Measurements from ENCODE around the gene CFAP53.
A peak's percentile ranks its signal among the peaks of the same experiment; 100 is the strongest.

The CFAP53 gene

GRCh38 chr18:50287441-50288347, 21.4 kb upstream of the CFAP53 start, which contains the start of gene CXXC1:
CXXC1 (minus strand) TSS chr18:50287692; CDS start chr18:50287589, 103 bp downstream.
- peak; percentile 98 for DNase-seq

- no peak for DNase-seq
These were observed 20.7 kb upstream of the CFAP53 start for GRCh38 chr18:50287028-50287440.

- peak; percentile 48 for DNase-seq
These were observed 20.2 kb upstream of the CFAP53 start for GRCh38 chr18:50286391-50287027.

DNA sequence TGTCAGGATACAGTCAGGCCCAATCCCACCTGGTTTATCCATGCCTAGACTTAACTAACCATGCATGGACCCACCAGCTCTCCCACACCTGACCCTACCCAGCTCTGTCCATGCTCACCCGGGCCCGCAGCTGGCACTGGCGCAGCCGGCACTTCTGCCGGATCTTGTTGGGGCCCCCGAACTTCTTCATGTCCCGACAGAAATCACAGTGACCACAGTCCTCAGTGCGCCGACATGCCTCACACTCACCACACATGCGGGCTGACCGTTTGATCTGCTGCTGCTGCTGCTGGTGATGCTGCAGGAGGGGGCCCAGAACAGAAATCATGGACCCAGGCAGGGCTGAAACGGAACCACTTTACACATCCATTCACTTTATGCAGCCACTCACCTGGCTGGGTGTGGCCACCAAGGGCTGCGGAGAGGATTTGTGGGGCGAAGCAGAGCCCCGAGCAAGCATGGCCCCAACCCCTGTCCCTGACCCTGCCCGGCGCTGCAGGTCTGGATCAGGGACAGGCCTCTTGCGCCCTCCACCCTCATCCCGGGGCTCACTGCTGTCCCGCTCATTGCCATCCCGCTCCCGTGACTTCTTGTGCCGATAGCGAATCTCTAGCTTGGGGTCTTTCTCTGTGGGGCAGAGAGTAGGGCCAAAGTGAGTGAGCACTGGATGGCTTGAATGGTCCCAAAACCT, 19.5 kb upstream of the CFAP53 start:
- DNase-seq: no peak

DNA sequence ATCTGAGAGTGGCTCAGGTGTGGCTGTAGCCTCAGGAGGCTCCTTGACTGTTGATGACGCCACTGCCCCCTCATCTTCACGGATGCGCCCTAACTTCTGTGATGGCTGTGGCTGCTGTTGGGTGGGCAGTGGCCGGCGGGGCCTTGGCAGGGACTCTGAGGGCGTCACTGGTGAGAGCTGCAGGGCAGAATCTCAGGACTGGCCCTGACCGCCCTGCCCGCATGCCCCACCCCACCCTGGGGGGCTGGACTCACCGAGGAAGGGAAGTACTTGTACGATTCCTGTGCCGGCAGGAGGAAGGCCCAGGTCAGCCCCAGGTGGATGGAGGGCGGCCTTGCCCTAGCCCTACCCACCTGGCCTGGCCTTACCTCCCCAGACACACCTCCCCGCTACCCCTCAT, 18.8 kb upstream of the CFAP53 start:
- DNase-seq: no peak

GRCh38 chr18:50284255-50284885, 18.1 kb upstream of the CFAP53 start:
- no peak for DNase-seq

DNA sequence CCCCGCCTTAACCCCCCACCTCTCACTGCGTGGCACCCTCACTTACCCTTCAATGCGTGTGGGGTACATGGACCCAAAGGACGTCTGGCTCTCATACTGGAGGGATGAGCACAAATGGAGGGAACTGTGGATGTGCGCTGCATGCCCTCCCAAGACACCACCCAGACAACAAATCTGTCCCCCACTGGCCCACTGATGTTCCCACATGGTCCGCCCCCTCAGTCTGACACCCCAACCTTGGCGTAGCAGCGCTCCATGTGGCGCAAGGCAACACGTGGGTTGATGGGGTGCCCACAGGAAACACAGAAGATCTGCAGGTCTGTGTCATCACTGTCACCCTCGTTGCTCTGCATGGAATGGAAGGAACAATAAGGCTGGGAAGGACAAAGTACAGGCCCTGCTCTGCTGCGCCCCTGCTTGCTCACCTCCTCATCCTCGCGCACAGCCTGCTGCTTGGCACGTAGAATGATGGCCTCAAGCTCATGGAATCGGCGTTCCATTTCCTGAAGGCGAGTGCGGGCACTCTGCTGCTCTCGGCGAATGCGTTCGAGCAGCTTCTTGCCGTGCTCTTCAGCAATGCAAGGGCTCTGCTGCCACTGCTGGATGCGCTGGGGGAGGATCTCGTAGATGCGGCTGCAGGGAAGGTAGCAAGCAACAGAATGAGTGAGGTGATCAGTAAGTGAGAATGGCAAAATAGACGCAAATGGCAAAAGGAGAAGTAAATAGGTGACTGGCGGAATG, 17.3 kb upstream of the CFAP53 start:
- DNase-seq: no peak

DNA sequence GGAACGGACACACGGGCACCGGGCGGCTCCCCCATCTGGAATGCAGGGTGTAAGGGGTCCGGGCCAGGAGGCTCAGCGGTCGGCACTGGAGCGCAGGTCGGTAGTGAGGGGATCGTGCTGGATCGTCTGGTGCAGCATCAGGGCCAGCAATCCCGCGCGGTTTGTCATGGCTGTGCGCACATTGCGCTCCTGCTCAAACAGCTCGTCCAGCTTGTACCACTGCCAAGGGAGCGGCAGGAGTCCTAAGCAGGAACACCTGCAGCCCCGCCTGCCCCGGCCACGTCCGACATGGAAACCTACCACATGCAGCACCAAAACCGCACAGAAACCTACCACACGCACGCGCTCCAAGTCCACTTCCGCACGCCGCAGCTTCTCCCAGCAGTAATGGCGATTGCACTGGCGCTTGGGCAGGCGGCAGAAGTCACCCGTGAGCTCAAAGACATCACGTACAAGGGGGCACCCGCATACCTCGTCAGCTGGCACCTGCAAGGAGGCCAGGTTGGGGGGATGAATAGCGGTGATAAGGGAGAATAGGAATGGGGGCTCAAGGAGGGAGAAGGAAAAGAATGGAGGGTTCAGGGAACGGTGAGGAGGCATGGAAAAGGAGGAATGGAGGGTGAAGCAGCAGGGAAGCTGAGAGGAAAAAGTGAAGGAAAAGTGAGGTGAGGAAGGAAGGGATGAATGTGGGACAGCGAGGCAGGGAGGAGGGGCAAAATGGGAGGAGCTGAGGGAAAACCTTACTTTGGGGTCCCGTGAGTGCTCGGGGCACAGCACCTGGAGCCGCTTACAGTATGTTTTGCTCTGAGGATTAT, 16.4 kb upstream of the CFAP53 start:
- no peak for DNase-seq

DNA sequence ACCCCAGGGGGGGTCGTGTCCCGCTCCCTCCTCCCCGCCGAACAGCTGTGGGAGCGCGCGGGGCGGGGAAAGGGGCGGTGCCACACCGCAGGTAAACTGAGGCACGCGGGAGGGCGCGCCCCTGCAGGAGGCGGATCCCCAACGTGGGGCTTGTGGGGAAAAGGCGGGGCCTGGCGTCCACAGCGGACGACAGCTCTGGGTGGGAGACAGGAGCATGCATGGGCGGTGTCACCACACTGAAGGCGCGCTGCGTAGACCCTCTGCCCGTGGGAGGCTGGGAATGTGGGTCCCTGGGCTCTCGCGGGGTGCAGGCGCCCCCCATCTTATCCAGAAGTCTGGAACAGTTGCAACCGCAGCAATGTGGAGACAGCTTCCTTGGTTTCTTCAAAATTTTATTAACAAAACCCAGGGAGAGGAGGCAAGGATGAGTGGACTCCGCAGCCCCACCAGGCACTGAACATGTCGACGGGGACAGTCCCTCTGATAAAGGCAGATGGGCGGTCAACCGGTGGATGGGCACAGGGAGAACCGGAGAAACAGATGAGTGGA, 15.8 kb upstream of the CFAP53 start:
- no peak for DNase-seq

DNA sequence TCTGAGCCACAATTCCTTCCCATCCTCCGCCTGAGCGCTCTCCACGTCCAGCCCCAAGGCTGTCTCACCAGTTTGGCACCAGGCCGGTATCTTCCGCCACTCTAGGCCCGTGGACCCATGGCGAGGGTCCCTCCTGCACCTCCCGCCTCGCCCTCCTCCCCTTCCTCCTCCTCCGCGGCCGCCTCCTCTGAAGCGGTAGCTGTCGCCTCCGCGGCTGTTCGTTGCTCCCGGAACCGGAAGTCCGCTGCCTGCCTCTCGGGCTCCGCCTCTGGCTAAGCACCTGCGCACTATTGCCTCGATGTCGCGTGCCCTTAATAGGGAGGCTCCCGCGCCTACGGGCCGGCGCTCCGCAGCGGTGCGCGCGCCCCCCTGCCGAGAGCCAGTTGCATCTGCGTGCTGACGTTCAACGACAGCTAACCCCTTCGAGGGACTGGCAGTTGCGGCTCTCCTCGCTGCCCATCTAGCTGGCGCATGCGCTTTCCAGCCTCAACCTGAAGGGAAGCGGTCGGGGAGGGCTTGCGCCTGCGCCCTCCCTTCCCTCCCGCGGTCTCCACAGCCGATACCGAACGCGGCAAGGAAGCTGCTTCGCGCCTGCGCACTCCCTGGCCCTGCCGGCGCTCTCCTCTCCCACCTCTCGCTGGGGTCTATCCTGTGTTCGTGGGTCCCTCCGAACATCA, 15.1 kb upstream of the CFAP53 start, which contains the start of gene MBD1:
Gene MBD1 (minus strand): TSS at position 229 of the 677 bp plus-strand sequence. CDS start 1,531 bp downstream, outside the sequence.
- DNase-seq: peak; percentile 97

DNA sequence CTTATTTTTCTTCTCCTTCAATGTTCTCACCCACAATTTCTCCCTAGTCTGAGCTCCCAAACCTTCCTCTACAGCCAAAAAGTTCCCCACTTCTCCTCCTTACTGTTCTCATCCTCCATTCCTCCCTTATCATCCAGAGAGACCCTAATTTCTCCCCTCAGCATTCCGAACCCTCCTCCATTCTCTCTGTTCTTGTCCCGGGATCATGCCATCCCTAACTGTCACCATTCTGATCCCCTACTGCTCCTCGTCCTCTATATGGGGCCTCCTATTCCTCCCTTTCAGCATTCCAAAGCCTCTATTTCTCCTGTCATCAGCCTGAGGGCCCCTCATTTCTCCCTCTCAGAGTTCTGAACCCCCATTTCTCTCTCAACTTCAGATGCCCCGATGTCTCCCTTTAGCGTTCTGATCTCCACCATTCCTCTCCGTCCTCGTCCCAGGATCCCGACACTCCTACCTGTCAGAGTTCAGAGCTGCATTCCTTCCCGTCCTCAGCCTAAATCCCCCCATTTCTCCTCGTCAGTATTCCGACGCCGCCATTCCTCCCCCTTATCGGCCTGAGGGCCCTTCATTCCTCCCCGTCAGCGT, 14.5 kb upstream of the CFAP53 start:
- DNase-seq: no peak

DNA sequence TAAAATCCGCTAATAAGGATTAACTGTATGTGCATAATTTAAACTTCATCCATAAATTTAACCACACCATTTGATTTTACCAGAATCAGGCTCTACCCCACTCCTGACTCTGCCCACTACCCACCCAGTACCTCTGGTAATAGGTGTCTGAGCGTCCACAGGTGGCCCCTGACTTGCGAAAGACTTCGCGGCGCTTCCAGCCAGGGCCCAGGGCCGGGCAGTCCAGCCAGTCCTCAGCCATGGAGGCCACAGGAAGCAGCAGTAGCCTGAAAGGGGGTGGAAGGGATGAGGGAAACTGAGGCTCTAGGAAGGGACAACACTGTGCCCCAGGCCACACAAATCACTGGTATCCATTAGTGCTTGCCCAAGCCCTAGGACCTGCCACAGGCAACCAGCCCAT, 13.5 kb upstream of the CFAP53 start:
- DNase-seq: no peak

GRCh38 chr18:50277942-50278341, 11.6 kb upstream of the CFAP53 start:
- no peak for DNase-seq

DNA sequence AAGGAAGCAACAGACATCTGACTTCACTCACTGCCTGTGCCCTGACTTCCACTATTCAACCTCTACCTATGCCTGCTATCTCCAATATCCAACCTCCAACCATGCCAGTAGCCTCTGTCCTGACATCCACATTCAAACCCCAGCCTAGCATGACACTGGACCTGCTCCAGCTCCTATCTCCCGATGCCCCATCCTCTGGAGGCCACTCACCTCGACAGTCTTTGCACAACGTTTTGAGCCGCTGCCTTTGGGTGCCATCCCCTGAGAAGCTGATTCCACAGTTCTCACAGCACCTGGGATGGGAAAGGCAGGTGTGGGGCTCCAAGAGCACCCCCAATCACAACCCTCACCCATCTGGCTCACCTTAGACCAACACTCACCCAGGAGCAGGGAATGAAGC, 10.2 kb upstream of the CFAP53 start:
- DNase-seq: no peak

- DNase-seq: no peak
These were observed 9.3 kb upstream of the CFAP53 start for GRCh38 chr18:50275503-50276036.

GRCh38 chr18:50274941-50275340, 8.6 kb upstream of the CFAP53 start:
- no peak for DNase-seq

DNA sequence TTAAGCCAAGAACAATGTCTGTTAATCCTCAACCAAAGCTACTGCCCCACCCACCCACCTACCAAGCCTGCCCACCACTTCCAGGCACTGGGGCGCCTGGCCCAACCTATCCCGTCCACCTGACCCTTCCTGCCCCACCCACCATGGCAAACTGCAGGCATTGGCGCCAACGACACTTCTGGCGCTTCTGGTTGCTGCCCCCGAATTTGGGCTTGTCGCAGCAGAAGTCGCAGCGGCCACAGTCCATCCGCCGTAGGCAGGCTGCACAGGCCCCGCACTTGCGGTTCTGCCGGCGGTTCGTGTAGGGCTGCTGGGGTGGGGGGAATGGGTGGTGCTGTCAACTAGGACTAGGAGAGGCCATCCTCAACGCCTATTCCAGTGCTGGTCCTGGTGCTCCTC, 7.7 kb upstream of the CFAP53 start:
- DNase-seq: no peak

DNA sequence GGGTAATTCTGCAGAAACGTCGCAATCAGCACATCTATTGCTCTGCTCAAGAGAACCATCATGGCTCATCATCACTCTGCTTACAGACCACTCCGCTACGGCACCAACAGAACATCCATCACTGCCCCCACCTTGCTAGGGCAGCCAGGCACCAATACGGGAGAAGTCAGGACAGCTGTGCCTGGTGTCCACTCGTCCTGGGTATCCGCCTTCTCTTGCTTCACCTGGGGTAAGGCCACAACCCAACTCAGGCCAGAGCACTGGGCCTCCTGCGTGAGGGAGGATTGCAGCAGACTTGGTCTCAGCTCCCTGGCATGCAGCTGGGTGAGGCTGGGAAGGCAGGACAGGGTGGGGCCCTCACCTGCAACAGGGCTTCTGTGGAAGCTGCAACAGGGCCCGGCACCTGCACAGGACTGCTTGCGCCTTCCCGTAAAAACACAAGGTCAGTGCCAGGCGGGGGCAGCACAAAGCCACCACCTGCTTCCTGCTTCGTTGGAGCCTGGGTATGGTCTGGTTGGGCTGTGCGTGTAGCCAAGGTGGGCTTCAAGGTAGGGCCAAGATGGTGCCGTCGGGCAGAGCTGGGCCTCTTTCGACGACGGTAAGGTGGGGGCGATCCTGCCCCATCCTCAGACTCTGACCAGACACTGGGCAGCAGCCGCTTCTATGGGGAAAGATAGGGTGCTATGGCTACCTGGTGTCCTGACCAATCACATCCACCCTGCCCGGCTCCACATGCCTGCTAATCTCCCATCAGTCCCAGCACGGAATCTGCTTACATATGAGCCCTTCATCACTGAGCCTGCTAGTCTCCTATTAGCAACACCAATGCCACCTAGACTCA, 7.1 kb upstream of the CFAP53 start:
- DNase-seq: no peak

DNA sequence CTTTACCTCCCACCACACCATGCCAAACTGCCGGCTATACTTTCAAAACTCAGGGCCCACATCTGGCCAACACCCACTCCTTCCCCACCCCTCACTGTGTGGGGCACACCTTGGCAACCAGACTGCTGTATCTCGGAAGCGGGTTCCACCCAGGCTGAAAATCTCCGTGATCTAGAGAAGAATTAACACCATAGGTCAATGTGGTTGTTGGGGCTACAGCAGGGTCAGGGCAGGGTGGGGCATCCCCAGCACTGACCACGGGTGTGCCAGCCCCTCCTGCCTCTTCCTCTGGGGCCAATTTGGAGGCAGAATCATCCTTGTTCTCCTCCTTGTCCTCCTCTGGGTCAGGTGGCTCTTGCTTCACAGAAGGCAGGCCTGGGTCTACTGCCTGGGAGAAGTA, 6.3 kb upstream of the CFAP53 start:
- no peak for DNase-seq

Data from activated CD4-positive, alpha-beta T cell treated with anti-CD3 and anti-CD28 coated beads, Interleukin-2, amount 50 U/mL, for 16 hours (primary cell).